GM18951 (cell line): ENCODE data around the gene GALNT18.

Experiments
- POLR2A ChIP-seq: IDR thresholded peaks from 4 replicates; pipeline ENCODE4 v1.6.1; 2011; ENCODE audit warnings: mild to moderate bottlenecking; ENCODE audit not compliant: insufficient read length, insufficient read depth; ENCODE audit errors: extremely low read depth
- in situ Hi-C: fragments of 300-500 bp; cut with MboI; formaldehyde crosslinking; loops from one replicate; pipeline ENCODE4 v1.12.0; 2022; ENCODE audit warnings: low sequenced_read_pairs, mixed read lengths, inconsistent platforms; ENCODE audit not compliant: unreplicated experiment

The GALNT18 gene

GRCh38 chr11:11389238-11389637 lies 232.6 kb downstream of the GALNT18 start:
- in situ Hi-C loops: no loop called here
- TF ChIP-seq POLR2A: no peak

GRCh38 chr11:11387622-11388305 lies 234.0 kb downstream of the GALNT18 start:
- in situ Hi-C loops: no loop called here
- TF ChIP-seq POLR2A: no peak

- TF ChIP-seq POLR2A: no peak
- in situ Hi-C loops: no loop called here
These were observed 234.6 kb downstream of the GALNT18 start for GRCh38 chr11:11387207-11387606.

- in situ Hi-C loops: no loop called here
- no peak for TF ChIP-seq POLR2A
These were observed 237.0 kb downstream of the GALNT18 start for GRCh38 chr11:11384829-11385228.

- in situ Hi-C loops: no loop called here
These were observed 237.8 kb downstream of the GALNT18 start for GRCh38 chr11:11383995-11384394.

GRCh38 chr11:11382858-11383532 lies 238.8 kb downstream of the GALNT18 start:
- no peak for TF ChIP-seq POLR2A
- in situ Hi-C loops: no loop called here

More at GRCh38 chr11:11383995-11384394, 237.8 kb downstream of the GALNT18 start:
- TF ChIP-seq POLR2A: no peak

GRCh38 chr11:11381471-11382105 lies 240.2 kb downstream of the GALNT18 start:
- in situ Hi-C loops: no loop called here

GRCh38 chr11:11380883-11381282 lies 240.9 kb downstream of the GALNT18 start:
- in situ Hi-C loops: no loop called here
- TF ChIP-seq POLR2A: no peak

More at GRCh38 chr11:11381471-11382105, 240.2 kb downstream of the GALNT18 start:
- TF ChIP-seq POLR2A: no peak

GRCh38 chr11:11380340-11380739 lies 241.5 kb downstream of the GALNT18 start:
- in situ Hi-C loops: no loop called here
- no peak for TF ChIP-seq POLR2A

GRCh38 chr11:11379661-11380060 lies 242.1 kb downstream of the GALNT18 start:
- in situ Hi-C loops: no loop called here
- TF ChIP-seq POLR2A: no peak

- in situ Hi-C loops: no loop called here
- no peak for TF ChIP-seq POLR2A
These were observed 243.4 kb downstream of the GALNT18 start for GRCh38 chr11:11378184-11378940.

GRCh38 chr11:11374358-11375148 lies 247.3 kb downstream of the GALNT18 start:
- TF ChIP-seq POLR2A: no peak
- in situ Hi-C loops: no loop called here
